Kidney tubule cell (primary cell): ENCODE results near the gene ZFAND4.
"Not testable (repeated sequence)": the region's sequence is repeated elsewhere in the genome, so short reads cannot be mapped to it uniquely, and the experiment has no call there.

Experiments
- DNase-seq: peaks from one replicate; pipeline ENCODE4 v3.0.0-alpha.2; 2018; ENCODE audit warnings: low spot score

ZFAND4 gene

DNA sequence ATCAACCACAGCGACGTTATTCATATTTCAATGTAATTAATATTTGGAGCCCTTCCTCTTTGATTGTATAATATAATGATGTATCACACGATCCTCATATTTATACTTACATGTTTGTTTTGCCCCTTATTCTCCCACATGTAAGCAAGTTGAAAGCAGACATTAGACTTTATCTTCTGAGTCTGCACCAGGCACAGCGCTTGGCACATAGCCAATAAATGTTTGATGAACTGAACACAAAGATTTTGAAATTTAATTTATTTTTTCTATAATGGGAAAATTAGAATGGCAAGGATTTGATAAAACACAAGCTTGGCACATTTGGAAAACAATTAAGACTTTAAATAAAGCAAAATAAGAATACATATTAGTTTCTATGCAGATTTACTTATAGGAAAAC is 31.6 kb downstream of the ZFAND4 start:
- DNase-seq, result no peak

DNA sequence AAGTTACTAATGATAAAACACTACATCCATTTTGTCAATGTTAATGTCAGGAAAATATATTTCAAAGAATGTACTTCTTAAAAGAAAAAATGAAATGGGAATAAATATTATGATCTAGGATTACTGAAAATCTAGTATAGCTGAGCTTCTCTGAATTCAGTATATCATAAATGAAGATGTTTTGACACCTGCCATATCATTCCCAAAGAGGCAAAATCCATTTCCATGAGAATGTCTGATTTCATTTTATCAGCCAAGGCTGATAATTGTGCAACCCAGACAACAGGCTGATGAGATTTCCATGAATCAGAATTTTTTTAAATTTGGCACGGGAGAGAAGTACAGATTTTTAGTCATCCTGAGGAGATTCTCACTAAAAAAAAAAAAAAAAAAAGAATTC is 32.5 kb downstream of the ZFAND4 start:
- DNase-seq, result no peak

DNA sequence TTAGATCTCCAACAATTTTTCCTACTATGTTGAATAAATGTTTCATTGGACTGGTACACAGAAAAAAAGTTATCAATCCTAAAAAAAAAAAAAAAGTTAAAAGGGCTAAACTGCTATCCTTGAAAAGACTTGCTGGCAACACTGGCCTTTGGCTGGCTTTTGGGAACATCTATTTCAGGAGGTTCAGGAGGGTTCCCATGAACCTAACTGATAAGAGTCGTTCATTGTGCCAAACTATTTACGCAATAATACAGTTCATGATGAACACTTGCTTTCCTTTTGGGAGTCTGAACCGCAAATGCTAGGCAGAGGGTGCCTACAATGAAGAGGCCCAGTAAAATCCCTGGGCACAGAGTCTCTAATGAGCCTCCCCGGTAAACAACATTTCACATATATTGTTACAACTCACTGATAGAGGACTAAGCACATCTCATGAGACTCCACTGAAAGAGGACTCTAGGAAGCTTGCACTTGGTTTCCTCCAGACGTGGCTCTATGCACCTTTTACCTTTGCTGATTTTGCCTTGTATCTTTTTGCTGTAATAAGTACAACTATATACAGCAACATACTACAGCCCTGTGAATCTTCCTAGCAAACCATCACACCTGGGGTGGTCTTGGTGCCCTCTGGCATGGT is 45.0 kb downstream of the ZFAND4 start:
- DNase-seq, result no peak

DNA sequence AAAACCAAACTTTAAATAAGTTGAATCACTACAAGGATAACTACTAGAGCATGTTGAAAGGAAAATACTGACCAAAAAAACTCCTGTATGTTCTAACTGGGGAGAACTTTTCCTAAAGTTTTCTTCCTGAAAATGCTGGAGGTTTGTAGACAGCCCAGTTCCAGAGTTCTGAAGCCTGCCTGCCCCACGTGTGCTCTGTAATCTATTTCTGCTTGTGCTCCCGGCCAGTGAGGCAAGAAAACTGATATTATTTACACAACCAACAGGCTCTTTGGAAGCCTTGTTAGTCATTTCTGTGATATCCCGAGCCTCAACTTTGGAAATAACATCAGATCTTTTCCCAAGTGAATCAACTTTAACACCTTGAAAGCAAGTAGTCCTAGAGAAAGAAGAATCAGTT is 46.7 kb downstream of the ZFAND4 start:
- no peak for DNase-seq

DNA sequence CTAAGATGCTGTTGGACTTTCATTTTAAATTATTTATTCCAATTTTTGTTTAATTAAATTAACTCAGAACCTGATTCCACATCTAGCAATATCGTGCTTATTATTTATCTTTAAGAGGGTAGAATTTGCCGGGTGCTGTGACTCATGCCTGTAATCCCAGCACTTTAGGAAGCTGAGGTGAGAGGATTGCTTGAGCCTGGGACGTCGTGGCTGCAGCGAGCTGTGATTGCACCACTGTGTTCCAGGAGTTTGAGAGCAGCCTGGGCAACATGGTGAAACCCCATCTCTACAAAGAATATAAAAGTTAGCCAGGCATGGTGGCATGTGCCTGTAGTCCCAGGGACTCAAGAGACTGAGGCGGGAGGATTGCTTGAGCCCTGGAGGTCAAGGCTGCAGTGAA is 47.8 kb downstream of the ZFAND4 start:
- DNase-seq, result no peak

DNA sequence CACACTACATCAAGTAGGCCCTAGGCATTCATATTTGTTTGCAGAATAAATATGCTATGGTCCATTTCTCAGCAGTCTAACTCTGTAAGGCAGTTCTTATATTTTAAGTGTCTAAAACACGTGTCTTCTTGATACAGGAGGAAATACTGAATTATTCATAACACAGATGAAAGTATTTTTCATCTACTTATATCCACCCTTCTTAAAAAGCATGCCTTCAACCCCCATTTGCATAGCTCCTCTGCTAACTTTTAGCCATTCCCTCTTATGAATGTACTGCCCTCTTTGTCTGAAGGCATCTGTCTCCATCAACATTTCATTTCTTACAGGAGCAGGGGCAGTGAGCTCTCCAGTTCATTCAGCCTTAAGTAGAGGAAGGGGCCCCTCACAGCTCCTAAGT is 57.7 kb downstream of the ZFAND4 start:
- DNase-seq, result no peak

DNA sequence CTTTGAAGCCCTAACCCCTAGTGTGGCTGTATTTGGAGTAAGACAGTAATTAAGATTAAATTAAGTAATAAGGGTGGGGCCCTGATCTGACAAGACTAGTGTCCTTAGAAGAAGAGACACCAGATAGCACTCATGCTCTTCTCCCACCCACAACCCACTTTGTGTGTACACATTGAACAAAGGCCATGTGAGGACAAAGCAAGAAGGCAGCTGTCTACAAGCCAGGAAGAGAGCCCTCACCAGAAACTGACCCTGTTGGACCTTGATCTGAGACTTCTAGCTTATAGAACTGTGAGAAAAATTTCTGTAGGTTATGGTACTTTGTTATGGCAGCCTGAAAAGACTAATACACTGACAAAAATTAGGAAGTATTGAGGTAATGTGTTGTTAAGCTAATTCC is 59.8 kb downstream of the ZFAND4 start:
- DNase-seq, result no peak

DNA sequence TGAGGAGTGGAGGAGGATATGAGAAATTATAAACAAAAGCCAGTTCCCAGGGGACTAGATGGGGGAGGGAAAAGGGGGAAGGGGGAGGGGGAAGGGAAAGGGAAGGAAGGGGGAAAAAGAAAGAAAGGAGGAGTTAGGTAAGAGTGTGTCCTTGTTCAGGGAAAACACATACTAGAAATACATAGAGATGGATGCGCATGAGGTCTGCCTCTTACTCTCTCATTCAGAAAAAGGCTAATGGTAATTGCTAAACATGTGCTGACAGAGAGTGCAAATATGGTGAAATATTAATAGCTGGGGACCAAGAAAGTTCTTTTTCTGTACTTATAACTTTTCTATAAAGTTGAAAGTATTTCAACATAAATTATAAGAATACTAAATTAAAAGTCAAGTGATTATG is 64.5 kb downstream of the ZFAND4 start:
- no peak for DNase-seq

DNA sequence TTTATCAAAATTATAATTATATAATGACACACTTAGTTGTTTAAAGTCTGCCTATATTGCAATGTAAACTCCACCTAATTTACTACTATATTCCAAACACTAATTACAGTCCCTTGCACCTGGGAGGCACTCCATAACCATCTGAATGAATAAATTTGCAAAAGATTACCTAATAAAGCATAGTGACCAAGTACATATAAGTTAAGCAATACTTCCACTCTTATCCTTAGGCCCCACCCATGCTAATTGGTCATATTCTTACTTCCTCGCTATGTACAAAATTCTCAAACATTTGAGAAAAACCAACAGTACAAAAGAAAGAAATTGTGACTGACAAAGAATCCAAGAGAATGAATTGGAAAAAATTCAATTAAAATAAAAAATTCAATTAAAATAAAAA is 65.3 kb downstream of the ZFAND4 start:
- DNase-seq, result no peak

DNA sequence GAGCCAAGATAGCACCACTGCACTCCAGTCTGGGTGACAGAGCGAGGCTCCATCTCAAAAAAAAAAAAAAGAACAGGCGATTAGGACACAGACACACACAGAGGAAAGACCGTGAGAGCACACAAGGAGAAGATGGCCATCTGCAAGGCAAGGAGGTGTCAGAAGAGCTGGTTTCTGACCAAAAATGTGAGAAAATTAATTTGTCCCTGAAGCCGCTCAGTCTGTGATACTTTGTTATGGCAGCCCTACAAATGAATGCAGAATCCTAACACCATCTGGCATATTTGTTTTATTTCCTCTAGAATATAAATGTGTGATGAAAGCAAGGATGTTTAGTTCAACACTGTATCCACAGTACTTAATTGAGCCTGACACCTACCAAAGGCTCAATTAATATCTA is 69.7 kb downstream of the ZFAND4 start:
- no peak for DNase-seq

DNA sequence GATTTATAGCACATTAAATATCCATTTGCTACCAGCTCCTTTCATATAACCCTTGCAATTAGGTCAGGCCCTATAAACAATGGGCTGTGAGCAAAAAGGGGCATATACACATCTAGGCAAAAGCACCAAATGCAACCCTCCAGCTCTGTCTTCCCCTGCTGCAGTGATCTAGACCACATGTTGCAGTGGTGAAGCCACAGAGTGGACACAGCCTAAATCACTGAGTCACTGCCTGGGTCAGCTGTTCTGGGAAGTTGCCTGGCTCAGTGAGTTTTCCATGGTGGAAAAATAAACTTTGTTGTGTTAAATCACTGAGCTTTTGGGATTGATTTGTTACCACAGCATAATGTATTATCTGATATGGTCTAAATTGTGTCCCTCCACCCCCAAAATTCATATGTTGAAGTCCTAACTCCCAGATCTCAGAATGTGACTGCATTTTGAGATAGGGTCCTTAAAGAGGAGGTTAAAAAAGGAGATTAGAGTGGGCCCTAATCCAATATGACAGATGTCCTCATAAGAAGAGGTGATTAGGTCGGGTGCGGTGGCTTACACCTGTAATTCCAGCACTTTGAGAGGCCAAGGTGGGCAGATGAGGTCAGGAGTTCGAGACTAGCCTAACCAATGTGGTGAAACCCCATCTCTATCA is 70.4 kb downstream of the ZFAND4 start:
- DNase-seq, result peak; percentile 51

DNA sequence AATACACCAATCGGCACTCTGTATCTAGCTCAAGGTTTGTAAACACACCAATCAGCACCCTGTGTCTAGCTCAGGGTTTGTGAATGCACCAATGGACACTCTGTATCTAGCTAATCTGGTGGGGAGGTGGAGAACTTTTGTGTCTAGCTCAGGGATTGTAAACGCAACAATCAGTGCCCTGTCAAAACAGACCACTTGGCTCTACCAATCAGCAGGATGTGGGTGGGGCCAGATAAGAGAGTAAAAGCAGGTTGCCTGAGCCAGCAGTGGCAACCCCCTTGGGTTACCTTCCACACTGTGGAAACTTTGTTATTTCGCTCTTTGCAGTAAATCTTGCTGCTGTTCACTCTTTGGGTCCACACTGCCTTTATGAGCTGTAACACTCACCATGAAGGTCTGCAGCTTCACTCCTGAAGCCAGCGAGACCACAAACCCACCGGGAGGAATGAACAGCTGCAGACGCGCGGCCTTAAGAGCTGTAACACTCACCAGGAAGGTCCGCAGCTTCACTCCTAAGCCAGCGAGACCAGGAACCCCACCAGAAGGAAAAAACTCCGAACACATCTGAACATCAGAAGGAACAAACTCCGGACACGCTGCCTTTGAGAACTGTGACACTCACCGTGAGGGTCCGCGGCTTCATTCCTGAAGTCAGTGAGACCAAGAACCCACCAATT is 71.2 kb downstream of the ZFAND4 start:
- not testable (repeated sequence) for DNase-seq

DNA sequence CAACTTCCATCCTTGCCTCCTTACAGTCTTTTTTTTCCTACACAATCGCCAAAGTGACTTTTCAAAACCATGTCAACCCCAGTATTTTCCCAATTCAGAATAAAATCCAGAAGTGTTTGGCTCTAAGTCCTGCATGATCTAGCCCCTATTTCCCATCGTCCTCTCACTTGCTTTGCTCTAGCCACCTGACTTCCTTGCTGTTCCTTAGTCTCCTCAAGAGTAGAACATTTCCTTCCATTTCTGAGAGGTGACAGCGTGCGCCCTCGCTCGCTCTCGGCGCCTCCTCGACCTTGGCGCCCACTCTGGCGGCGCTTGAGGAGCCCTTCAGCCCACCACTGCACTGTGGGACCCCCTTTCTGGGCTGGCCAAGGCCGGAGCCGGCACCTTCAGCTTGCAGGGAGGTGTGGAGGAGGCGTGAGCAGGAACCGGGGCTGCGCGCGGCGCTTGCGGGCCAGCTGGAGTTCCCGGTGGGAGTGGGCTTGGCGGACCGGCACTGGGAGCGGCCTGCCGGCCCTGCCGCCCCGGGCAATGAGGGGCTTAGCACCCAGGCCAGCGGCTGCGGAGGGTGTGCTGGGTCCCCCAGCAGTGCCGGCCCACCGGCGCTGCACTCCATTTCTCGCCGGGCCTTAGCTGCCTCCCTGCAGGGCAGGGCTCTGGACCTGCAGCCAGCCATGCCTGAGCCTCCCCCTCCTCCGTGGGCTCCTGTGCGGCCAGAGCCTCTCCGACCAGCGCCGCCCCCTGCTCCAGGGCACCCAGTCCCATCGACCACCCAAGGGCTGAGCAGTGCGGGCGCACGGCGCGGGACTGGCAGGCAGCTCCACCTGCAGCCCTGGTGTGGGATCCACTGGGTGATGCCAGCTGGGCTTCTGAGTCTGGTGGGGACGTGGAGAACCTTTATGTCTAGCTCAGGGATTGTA is 72.0 kb downstream of the ZFAND4 start:
- DNase-seq, result not testable (repeated sequence)

DNA sequence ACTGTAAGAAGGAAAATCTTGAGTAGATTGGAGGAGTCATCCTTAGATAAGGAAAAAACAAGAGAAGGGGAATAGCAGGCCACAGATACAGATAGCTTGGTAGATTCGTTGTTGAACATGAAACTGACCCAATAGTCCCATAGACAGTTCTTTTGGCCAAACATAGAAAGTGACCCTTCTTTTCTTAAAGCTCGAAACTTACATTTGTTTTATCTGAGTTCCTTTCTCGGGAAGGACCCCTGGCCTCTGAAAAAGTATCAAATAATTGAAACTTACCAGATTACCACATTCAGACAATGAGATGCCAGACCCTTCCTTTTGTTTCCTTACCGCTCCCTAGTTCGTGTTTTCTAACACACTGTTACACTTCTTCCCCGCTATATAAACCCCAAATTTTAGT is 72.9 kb downstream of the ZFAND4 start:
- DNase-seq, result no peak

DNA sequence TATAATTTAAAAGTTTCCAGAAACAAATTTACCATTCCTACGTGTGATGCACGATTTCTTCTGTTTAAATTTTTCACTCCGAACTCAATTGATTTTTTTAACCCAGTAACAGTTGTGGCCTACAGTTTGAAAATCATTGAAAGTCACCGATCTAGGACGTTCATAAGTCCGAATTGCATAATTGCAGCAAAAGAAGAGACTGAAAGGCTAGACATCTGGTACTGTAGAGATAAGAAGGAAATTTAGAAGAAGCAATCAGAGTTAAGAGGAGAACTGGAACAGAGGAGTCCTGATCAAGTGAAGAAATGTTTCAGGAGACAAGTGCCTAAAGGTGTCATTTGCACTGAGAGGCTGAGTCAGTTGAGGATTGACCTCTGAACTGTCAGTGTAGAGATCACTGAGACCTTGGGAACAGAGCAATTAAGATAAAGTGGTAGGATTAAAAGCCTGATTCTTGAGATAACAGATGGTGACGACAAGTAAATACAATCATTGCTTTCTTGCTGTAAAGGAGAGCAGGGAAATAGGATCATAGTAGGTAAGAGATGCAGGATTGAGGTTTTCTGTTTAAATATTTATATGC is 73.5 kb downstream of the ZFAND4 start:
- no peak for DNase-seq

DNA sequence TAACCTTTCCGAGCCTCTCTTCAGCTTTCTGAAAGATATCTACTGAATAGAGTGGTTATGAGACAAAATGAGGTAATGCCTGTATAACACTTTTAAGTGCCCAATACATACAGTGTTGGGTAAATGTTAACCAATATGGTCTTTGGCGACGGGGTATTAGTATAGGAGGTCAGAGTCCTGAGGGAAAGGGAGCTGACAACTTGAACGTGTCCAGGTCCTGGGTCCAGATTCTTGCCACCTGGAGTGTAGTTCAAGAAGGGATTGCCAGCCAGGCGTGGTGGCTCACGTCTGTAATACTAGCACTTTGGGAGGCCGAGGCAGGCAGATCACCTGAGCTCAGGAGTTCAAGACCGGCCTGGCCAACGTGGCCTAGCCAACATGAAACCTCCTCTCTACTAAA is 76.0 kb downstream of the ZFAND4 start:
- no peak for DNase-seq

DNA sequence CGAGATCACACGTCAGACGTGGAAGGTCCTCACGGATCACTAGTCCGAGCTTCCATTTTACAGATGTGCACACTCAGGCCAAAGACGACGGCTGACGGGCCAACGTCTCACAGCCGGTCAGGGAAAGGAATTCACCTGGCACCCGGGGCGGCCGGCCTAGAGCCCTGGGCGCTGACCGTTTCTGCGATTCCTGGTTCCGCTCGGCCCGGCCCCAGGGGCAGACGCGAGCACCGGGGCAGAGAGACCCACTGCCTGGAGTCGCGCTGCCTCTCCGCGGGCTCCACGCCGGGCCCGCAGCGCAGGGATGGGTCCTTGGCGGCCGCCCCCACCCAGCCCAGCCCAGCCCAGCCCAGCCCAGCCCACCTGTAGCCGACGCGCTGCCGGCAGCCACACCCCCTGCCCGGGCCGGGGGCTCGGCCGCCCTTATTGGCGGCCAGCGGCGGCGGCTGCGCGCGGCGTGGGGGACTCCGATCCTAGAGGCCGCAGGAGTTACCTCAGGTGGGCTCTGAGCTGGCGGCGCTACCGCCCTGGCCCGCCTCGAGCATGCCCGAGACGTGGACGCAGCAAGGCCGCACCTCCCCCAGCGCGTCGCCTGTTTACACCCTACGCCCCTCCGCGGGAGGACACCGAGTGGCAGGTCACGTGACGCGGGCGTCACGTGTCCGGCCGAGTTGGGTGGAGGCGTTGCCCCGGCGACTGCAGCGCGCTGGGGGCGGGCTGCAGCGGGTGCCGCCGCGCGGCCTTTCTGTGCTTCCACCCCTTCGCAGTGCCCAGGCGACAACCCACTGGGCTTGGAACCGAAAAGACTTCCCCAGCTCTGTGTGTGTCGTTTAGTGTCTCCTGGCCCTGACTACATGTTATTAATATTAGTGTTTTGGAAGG is 78.1 kb downstream of the ZFAND4 start:
- peak; percentile 93 for DNase-seq

DNA sequence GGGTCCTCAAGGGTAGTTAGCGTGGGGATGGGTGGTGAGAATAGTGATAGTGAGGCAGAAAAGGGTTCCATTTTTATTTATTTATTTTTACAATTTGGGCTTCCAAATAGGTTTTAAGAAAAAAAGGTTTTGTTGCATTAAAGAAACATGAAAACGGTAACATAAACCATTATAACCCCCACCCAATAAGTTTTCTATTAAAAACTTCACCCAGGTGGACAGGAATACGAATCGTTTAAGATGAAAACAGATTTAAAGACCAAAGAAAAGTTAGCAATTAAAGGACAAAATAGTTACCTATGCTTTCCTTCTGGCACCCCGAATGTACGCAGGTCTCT is 78.7 kb downstream of the ZFAND4 start:
- no peak for DNase-seq

DNA sequence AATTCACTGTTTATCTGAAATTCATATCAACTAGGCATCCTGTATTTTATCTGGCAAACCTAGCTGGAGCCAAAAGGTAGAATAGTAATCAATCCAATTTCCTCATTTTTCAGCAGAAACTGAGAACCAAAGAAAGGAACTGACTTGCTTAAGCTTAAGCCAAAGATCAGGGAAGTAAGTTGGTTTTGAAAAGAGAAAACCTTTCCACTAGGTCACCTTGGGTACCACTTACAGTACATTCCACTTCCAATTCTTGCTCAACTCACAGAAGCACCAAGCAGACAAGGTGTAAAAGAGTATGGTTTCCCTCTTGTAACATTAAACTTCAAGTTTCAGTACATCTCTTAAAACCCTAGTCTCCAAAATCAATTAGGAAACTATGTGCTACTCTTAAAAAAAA is 79.6 kb downstream of the ZFAND4 start:
- DNase-seq, result no peak

DNA sequence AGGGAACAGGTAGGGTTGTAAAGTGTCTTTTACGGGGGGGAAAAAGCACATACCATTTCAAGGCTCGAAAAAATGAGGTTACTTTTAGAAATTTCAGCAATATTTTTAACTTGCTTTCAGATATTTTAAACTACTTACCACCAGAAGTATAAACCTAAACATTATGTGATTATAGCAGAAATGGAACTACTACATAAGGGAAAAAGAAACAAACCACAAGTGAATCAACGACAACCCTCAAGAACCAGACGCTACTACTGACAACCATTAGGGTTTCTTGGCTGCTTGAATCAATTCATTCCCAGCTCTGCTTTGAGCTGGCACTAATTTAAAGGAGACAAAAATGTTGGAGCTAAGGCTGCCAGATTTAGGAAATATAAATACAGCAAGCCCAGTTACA is 80.1 kb downstream of the ZFAND4 start:
- no peak for DNase-seq

DNA sequence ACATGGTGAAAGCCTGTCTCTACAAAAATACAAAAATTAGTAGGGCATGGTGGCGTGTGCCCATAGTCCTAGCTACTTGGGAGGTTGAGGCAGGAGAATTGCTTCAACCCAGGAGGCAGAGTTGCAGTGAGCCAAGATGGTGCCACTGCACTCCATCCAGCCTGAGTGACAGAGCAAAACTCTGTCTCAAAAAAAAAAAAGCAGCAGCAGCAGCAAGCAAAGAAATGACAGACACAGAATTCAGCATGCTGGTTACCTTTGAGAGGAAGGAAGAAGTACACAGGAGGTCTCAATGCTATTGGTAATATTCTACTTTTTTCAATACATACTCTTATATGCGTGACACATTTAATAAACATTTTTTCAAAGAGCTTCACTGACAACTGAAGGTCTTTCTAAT is 81.3 kb downstream of the ZFAND4 start:
- no peak for DNase-seq
